Measurements from ENCODE around the gene TRPV3. TPM values are rescaled to one million over a fixed set of nuclear protein-coding genes. Genes with fewer than 3 reads are reported as not detected.

The TRPV3 gene
- total RNA-seq, 3 donors from 2014 or later, result 7.7 to 17.8 (median 8.6) TPM

- H3K4me3 ChIP-seq, result no peak overlapping the region
- DNase-seq (no peak), ATAC-seq (no peak)
- no peaks in the 10 kb centered on the region for H3K36me3 ChIP-seq (ENCODE audit: low read depth)
- no peaks in the 10 kb centered on the region for H3K9me3 ChIP-seq
- H3K4me1 ChIP-seq (ENCODE audit: low read depth), result no peaks in the 10 kb centered on the region
- no peak for TF ChIP-seq CTCF (IDR thresholded peaks at IDR 0.05)
- intact Hi-C loops (cut with DNase I, micrococcal nuclease), result no loop called here
Observed at GRCh38 chr17:3573246-3574100, 15.9 kb upstream of the TRPV3 start.

DNA sequence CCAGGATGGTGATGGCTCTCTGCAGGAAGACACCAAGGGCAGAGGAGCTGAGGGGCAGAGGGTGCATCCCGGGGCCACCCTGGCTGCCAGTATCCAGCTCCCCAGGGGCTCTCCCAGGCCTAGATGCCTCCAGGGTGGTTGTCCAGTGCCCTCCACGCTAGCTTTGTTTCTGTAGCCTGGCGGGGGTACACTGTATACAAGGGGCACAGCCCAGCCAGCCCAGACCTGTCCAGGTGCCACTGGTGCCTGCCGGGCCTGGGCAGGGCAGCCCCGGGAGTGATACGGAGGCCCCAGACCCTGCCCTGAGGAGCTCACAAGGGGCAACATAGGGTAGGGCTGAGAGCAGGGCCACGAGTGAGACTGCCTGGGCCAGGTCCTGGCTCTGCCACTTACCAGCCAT lies 14.6 kb upstream of the TRPV3 start:
- intact Hi-C loops (cut with DNase I, micrococcal nuclease), result no loop called here
- Histone ChIP-seq H3K4me3 (no peak overlapping the region), H3K4me1 (ENCODE audit: low read depth) (no peaks in the 10 kb centered on the region), H3K36me3 (ENCODE audit: low read depth) (no peaks in the 10 kb centered on the region), H3K9me3 (no peaks in the 10 kb centered on the region)
- DNase-seq (no peak), ATAC-seq (no peak)
- no peak for TF ChIP-seq CTCF (IDR thresholded peaks at IDR 0.05)

DNA sequence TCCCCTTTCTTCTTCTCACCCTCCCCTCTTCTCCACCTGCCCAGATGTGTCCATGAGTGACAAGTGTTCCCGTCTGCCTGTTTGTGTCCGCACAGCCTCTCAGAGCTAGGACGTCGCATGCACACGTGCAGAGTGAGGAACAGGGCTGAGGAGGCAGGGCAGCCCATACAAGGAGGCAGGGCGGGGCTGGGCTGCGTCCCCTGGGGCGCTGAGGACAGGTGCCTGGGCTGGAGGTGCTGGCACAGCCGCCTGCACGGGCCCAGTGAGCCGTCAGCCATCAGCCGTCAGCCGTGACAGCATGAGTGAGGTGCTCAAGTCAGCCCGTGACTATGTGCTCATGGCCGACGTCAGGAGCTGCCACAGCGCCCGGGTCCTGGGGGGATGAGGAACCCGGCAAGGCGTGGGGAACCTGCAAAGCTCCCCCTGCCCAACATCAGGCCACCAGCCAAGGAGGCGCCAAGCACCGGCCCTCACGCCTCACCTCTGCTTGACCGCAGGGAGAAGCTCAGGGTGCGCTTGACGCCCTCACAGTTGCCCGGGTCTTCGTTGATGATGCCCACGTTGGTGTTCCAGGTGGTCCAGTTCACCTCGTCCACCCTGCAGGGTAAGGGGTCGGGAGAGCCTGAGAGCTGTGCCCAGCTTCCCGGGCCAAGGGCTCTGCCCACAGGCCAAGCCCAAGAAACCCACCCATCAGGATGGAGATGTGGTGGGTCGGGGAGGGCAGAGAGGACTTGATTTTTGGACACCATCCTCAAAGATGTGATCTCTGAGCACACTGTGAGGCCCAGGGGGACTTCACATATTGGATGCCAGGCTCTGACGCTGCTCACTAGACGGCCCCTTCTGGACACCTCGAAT lies 13.7 kb upstream of the TRPV3 start:
- no peak for DNase-seq
- no peak for ATAC-seq

DNA sequence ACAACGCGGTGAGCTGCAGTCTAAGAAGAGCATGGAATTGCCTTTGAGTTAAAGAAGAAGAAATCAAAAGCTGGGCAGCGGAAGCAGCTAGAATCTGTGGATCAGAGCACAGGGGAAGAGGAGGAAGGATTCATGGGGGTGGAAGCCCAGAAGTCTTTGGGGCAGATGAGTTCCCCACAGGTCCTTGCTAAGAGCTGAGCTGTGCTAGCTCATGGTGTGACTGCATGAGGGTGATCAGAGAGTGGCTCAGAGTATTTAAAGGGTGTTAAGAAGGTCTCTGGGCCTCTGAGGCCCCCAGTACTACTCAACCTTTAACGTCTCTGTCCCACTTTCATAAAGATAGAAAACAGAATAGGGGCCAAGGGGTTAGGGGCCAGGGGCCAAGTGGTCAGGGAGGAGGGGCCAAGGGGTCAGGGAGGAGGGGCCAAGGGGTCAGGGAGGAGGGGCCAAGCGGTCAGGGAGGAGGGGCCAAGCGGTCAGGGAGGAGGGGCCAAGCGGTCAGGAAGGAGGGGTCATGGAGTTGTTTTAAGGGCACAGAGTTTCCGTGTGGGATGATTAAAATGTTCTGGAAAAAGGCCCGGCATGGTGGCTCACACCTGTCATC lies 12.0 kb upstream of the TRPV3 start:
- no peaks in the 10 kb centered on the region for H3K9me3 ChIP-seq
- H3K4me1 ChIP-seq (ENCODE audit: low read depth), result no peaks in the 10 kb centered on the region
- DNase-seq (no peak), ATAC-seq (no peak)
- no peak for TF ChIP-seq CTCF (IDR thresholded peaks at IDR 0.05)
- H3K36me3 ChIP-seq (ENCODE audit: low read depth), result no peaks in the 10 kb centered on the region
- H3K4me3 ChIP-seq, result no peak overlapping the region
- intact Hi-C loops (cut with DNase I, micrococcal nuclease), result no loop called here

More for the DNA sequence above, 13.7 kb upstream of the TRPV3 start:
- no peak overlapping the region for H3K4me3 ChIP-seq
- no peaks in the 10 kb centered on the region for H3K36me3 ChIP-seq (ENCODE audit: low read depth)
- TF ChIP-seq CTCF (IDR thresholded peaks at IDR 0.05), result no peak
- intact Hi-C loops (cut with DNase I, micrococcal nuclease), result no loop called here
- no peaks in the 10 kb centered on the region for H3K9me3 ChIP-seq
- H3K4me1 ChIP-seq (ENCODE audit: low read depth), result no peaks in the 10 kb centered on the region

DNA sequence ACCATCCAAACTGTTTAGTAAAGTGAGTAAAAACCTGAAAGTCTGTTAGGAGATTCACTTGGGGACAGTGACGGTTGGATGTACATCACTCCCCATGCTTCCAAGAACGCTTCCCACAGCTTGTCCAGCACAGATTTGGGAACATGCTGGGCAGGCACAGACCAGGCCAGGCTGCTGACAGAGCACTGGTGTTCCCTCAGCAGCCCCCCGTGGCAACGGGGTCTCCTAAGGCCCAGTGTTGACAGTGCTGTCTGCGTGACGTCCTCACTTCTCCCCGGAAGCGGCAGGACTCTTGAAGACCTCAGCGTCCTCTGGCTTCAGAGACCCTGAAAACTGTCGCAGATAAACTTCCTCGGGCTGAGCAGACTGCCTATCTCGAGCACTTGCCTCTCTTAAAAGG lies 8.9 kb upstream of the TRPV3 start:
- no peaks in the 10 kb centered on the region for H3K9me3 ChIP-seq
- intact Hi-C loops (cut with DNase I, micrococcal nuclease), result no loop called here
- TF ChIP-seq CTCF (IDR thresholded peaks at IDR 0.05), result no peak
- no peak overlapping the region for H3K4me3 ChIP-seq
- DNase-seq, result no peak
- no peak for ATAC-seq
- no peaks in the 10 kb centered on the region for H3K36me3 ChIP-seq (ENCODE audit: low read depth)
- no peaks in the 10 kb centered on the region for H3K4me1 ChIP-seq (ENCODE audit: low read depth)

Data from mucosa of descending colon (tissue), 3 donors.